ENCODE results near the gene AMOTL2.

DNA sequence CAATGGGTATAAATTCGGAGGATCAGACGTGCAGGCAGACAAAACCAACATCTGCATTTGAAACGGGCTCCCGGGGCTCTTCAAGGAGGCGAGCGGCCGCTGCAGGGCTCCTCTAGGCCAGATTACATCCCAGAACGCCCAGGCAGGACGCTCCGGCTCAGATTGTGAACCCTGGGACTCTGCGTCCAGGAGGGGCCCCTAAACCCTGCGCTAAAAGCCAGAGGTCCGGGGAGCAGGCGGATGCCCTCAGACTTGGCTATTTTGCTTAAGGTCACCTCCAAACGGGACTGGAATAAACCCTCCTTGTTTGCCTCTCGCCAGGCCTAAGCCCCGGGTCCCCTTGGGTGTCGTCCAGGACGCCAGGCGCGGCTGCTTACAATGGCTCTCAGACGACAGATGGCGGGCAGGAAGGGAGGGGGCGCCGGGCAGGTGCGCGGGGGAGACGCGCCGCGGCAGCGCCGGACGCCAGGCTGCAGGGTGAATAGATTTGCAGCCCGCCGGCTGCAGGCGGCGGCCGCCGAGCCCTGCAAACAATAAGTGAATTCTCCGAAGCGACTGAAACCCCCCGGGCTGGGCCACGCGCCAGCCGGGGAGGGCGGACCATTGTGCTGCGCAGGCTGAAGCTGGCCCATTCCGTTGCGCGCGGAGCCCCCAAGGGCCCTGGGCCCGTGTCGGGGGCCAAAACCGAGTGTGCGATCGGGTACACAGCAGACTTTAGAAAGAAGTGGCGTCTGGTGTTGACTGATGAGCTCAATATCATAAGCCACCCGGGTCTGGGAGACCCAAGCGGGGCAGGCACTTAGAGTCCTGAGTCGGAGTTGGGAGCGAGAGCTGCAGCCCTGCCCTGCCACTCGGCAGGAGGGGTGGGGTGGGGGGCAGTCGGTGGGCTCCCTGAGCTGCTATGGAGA lies 32.3 kb upstream of the AMOTL2 start:
- TF ChIP-seq EZH2 (IDR thresholded peaks at IDR 0.05; ENCODE audit: insufficient read depth, poor library complexity, severe bottlenecking) (no peak), EZH2phosphoT487 (IDR thresholded peaks at IDR 0.05; ENCODE audit: insufficient read depth, low read depth) (no peak)
